ENCODE measurements around the gene NSMF. TPM values are rescaled to one million over a fixed set of nuclear protein-coding genes. Genes with fewer than 3 reads are reported as not detected.
A peak's percentile ranks its signal among the peaks of the same experiment; 100 is the strongest.

Gene NSMF
- total and polyA plus RNA-seq, 8 donors = 29.5 to 46.5 (median 36.3) TPM

- no peak overlapping the region for H3K27ac ChIP-seq
- no peaks in the 10 kb centered on the region for H3K9me3 ChIP-seq
- DNase-seq (peak in 1 of 4 donors; percentile 65), ATAC-seq (no peak)
- H3K36me3 ChIP-seq = peaks cover 0 to 24% of the 10 kb centered on the region in 2 donors
- TF ChIP-seq CTCF (IDR thresholded peaks at IDR 0.05) = no peak
- no peaks in the 10 kb centered on the region for H3K27me3 ChIP-seq
- intact Hi-C loops (cut with DNase I) = no loop called here
- H3K4me3 ChIP-seq = no peak overlapping the region
- H3K4me1 ChIP-seq = peaks cover 0 to 31% of the 10 kb centered on the region in 2 donors
Observed at GRCh38 chr9:137449931-137450538, 9.1 kb downstream of the NSMF start.

GRCh38 chr9:137449081-137449844 lies 9.9 kb downstream of the NSMF start:
- DNase-seq (peak in 1 of 4 donors; percentile 51), ATAC-seq (no peak)
- no peaks in the 10 kb centered on the region for H3K9me3 ChIP-seq
- H3K27ac ChIP-seq = no peak overlapping the region
- H3K36me3 ChIP-seq = peaks cover 0 to 23% of the 10 kb centered on the region in 2 donors
- H3K27me3 ChIP-seq = no peaks in the 10 kb centered on the region
- intact Hi-C loops (cut with DNase I) = no loop called here
- H3K4me1 ChIP-seq = peaks cover 0 to 25% of the 10 kb centered on the region in 2 donors
- no peak for TF ChIP-seq CTCF (IDR thresholded peaks at IDR 0.05)
- H3K4me3 ChIP-seq = no peak overlapping the region

- intact Hi-C loops (cut with DNase I) = no loop called here
- Histone ChIP-seq H3K27me3 (peaks cover 0 to 6% of the 10 kb centered on the region in 2 donors), H3K36me3 (peaks cover 0 to 23% of the 10 kb centered on the region in 2 donors), H3K27ac (no peak overlapping the region), H3K9me3 (no peaks in the 10 kb centered on the region), H3K4me3 (no peak overlapping the region), H3K4me1 (peaks cover 0 to 22% of the 10 kb centered on the region in 2 donors)
- ATAC-seq = no peak
- no peak for TF ChIP-seq CTCF (IDR thresholded peaks at IDR 0.05)
- DNase-seq = no peak
Observed at GRCh38 chr9:137448602-137448962, 10.6 kb downstream of the NSMF start.

- H3K36me3 ChIP-seq = peaks cover 0 to 21% of the 10 kb centered on the region in 2 donors
- DNase-seq (peak in 2 of 4 donors; percentile 36 to 80), ATAC-seq (no peak)
- H3K4me1 ChIP-seq = peaks cover 0 to 16% of the 10 kb centered on the region in 2 donors
- no peaks in the 10 kb centered on the region for H3K9me3 ChIP-seq
- peaks cover 0 to 12% of the 10 kb centered on the region in 2 donors for H3K27me3 ChIP-seq
- H3K27ac ChIP-seq = no peak overlapping the region
- intact Hi-C loops (cut with DNase I) = no loop called here
- H3K4me3 ChIP-seq = no peak overlapping the region
- TF ChIP-seq CTCF (IDR thresholded peaks at IDR 0.05) = no peak
Observed at GRCh38 chr9:137447722-137448601, 11.2 kb downstream of the NSMF start.
